Measurements from ENCODE around the gene SP9.

SP9 gene

DNA sequence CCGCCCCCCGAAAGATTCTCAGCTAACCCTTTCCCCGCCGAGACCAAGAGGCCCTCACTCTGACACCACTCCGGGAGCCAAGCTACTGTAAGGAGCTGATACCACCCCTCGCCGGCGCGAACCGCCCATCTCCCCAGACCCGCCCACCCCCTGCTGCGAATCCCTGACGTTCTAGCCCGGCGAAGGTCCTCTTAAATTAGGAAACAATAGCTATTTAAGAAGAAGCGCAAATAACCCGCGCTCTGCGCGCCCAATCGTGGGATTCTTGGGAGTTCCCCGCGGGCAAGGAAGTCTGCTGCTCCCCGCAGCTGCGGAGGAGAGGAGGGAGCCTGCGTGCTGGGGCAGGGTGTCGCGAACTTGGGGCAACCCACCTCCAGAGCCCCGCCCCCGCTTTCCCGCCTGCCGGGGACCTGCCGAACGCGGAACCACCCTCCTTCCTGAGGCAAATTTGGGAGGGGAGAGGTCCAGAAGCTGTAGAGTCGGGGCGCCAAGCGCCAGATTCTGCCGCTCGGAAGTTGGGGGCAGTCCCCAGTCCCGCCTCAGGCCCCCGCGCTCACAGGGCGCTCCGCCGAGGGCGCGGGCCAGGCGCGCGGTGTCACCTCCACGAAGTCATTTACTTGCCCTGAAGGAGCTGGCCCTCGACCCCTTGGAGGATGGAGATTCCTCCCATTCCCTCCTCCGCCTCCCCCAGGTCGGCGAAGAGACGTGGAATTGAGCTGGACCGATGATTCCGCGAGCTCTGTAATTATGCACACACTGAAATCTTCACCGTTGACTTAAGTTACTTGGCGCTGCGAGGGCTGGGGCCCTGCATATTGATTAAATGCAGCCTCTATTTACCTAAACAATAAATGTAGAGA lies 8.4 kb upstream of the SP9 start:
- H3K9ac ChIP-seq = no peak overlapping the region; a peak in 1 of 22 replicates
- peak overlapping the region; percentile 62 to 91 (median 77) for H3K4me2 ChIP-seq
- H3K36me3 ChIP-seq = no peaks in the 10 kb centered on the region
- H4K20me1 ChIP-seq = peaks cover 0 to 48% (median 29%) of the 10 kb centered on the region in 11 experiments; a peak in 14 of 22 replicates
- H3K4me3 ChIP-seq = peak overlapping the region; percentile 37 to 67 (median 54)
- peaks cover 13 to 36% (median 24%) of the 10 kb centered on the region in 11 experiments for H3K9me3 ChIP-seq (replicated peaks in 1 of 11)
- peaks cover 76 to 97% (median 86%) of the 10 kb centered on the region in 11 experiments for H3K27me3 ChIP-seq
- no peak for TF ChIP-seq Cebpa-rat (IDR thresholded peaks at IDR 0.05)
- no peak overlapping the region; a peak in 1 of 22 replicates for H3K27ac ChIP-seq
- peaks cover 0 to 18% (median 12%) of the 10 kb centered on the region in 10 experiments; a peak in 16 of 20 replicates for H3K4me1 ChIP-seq

DNA sequence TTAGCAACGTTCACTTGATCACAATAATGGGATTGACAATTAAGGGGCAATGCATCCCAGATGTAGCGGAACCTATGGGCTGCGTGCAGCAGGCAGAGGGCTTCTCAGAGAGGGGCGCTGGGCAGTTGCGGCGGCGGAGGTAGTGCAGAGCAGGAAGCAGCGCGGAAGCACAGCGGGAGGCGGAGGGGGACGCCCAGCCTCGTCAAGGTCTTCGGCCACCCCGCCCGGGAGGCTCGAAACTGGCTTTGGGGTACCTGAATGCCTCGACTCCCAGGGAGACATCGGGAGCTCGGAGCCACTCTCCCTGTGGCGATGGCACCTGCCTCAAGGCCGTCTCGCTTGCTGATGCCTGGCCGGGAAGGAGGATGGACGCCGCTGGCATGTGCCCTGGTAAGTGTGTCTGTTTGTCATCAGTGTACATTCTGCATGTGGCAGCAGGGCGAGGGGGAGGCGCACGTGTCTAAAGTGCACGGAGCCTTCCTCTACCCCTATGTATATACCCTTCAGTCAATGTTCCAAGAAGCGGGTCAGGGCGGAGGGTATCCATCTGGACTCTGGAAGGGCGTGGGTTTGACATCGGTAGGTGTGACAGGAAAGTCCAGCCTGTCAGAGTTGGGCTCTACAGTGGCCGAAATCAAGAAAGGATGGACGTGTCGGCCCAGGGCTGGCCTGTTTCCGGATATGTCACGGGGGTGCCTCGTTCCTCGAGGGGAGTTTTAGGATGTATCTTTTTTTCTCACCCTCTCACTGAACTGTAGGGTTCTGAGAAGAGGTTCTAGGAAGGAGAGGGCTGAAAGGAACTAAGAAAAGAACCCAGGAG lies 7.5 kb upstream of the SP9 start:
- Histone ChIP-seq H4K20me1 (peaks cover 0 to 56% (median 36%) of the 10 kb centered on the region in 11 experiments; a peak in 17 of 22 replicates), H3K9me3 (replicated peaks in 1 of 11) (peaks cover 13 to 36% (median 24%) of the 10 kb centered on the region in 11 experiments), H3K4me1 (peaks cover 0 to 18% (median 12%) of the 10 kb centered on the region in 10 experiments; a peak in 16 of 20 replicates), H3K4me3 (peak overlapping the region in 9 of 10 experiments; percentile 37 to 67 (median 55); a peak in 13 of 20 replicates), H3K9ac (no peak overlapping the region), H3K36me3 (no peaks in the 10 kb centered on the region), H3K27ac (no peak overlapping the region), H3K27me3 (peaks cover 84 to 100% (median 94%) of the 10 kb centered on the region in 11 experiments), H3K4me2 (peak overlapping the region; percentile 62 to 91 (median 77); a peak in 18 of 22 replicates)
- TF ChIP-seq Cebpa-rat (IDR thresholded peaks at IDR 0.05) = no peak

DNA sequence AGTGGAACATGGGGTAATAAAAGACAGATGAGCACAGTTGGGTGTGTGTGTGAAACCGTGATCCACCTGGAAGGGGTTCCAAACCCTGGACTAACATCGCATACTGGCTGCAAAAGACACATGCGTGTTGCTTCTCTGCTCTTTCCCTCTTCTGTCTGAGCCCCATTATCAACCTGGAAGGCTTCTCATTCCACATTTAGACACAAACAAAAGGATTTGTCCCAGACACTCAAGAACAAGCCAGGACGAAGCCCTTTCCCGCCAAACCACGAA lies 7.0 kb upstream of the SP9 start:
- Histone ChIP-seq H3K9me3 (replicated peaks in 1 of 11) (peaks cover 13 to 36% (median 24%) of the 10 kb centered on the region in 11 experiments), H3K36me3 (no peaks in the 10 kb centered on the region), H4K20me1 (peaks cover 0 to 62% (median 42%) of the 10 kb centered on the region in 11 experiments; a peak in 18 of 22 replicates), H3K9ac (no peak overlapping the region), H3K27ac (no peak overlapping the region), H3K4me2 (no peak overlapping the region), H3K4me1 (peaks cover 0 to 21% (median 12%) of the 10 kb centered on the region in 10 experiments; a peak in 16 of 20 replicates), H3K4me3 (0 out of 20 replicates have a peak overlapping the region, but pooled peaks of 1 of the 10 experiments have one; percentile 67), H3K27me3 (peaks cover 87 to 100% (median 98%) of the 10 kb centered on the region in 11 experiments)
- no peak for TF ChIP-seq Cebpa-rat (IDR thresholded peaks at IDR 0.05)

DNA sequence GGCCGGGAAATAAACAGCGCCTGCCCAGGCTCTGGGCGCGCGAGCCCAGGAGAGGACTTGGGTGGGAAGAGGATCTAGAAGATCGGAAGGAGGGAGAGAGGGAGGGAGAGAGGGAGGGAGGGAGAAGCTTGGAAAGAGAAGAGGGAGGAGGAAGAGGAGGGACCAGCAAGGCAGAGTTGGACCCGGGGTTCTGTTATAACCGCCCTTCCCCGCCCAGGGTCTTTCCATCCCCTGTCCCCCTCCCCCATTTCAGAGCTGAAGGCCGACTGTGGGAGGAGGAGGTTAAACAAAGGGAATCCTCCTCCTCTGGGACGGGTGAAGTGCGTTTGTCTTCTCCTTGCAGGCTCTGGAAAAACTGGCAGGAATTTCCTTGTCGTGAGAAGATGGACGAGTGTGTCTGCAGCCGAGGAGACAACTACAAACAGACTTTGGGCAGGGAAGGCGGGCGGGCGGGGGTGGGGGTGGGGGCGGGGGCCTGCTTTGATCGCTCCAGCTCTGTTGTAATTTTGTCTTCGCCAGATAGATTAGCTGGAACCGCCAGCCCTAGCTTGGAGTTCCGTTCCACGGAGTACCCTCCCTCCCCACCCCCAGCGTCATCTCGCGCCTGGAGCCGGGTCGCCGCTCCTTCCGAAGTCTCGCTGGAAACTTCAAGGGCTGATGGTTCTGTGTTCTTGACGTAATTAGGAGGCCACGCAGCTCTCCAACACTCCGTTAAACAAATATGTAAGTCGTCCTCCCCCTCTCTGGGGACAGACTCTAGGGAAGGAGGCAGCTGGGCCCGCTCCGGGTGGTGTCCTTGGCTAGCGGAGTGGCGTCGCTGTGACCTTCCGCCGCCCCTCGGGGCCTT lies 6.4 kb upstream of the SP9 start:
- Histone ChIP-seq H3K36me3 (no peaks in the 10 kb centered on the region), H3K27ac (no peak overlapping the region), H3K27me3 (peaks cover 91 to 100% (median 98%) of the 10 kb centered on the region in 11 experiments), H3K4me1 (peaks cover 0 to 25% (median 12%) of the 10 kb centered on the region in 10 experiments; a peak in 16 of 20 replicates), H3K4me3 (peak overlapping the region in 3 of 10 experiments; percentile 21 to 44 (median 35); a peak in 2 of 20 replicates), H3K4me2 (peak overlapping the region in 10 of 11 experiments; percentile 26 to 81 (median 42); a peak in 13 of 22 replicates), H3K9ac (no peak overlapping the region), H3K9me3 (replicated peaks in 1 of 11) (peaks cover 13 to 36% (median 24%) of the 10 kb centered on the region in 11 experiments), H4K20me1 (peaks cover 0 to 67% (median 47%) of the 10 kb centered on the region in 11 experiments; a peak in 19 of 22 replicates)
- TF ChIP-seq Cebpa-rat (IDR thresholded peaks at IDR 0.05) = no peak

DNA sequence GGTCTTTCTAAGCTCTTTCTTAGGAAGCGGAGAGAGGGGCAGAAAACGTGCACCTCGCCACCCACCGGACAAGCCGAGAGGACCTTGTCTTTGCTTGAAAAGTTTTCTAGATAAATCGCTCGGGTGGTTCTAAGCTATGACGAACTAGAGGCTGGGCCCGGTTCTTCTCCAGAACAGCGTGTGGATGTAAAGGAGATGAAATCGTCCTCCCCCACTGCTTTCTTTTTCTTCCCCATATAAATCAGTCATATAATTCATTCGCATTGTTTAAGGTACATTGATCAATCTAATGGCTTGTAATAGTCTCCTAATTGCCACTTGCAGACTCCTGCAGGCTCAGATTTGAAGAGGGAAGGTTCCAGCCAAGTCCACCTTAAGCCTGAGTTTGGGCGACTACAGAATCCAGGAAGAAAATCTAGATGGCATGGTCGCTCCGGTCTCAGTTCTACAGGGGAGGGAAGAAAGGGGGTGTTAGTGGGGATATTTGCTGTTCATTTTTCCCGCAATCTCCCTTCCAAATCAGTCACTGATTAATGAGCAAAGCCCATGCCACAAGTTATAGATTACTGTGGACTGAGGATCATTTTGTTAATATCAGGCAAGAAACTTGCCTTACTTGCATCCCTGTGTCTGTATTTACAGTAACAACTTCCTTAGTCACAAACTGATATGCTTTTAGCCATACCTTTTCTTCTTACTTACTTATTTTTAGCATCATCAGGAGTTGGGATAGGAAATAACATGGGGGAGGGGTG lies 5.6 kb upstream of the SP9 start:
- Histone ChIP-seq H3K4me3 (peak overlapping the region in 3 of 10 experiments; percentile 21 to 44 (median 35); a peak in 2 of 20 replicates), H4K20me1 (peaks cover 0 to 76% (median 55%) of the 10 kb centered on the region in 11 experiments; a peak in 20 of 22 replicates), H3K36me3 (no peaks in the 10 kb centered on the region), H3K4me1 (peaks cover 0 to 31% (median 14%) of the 10 kb centered on the region in 10 experiments; a peak in 16 of 20 replicates), H3K27ac (no peak overlapping the region), H3K4me2 (peak overlapping the region in 10 of 11 experiments; percentile 26 to 81 (median 42); a peak in 13 of 22 replicates), H3K27me3 (peaks cover 99 to 100% (median 100%) of the 10 kb centered on the region in 11 experiments), H3K9ac (no peak overlapping the region), H3K9me3 (replicated peaks in 1 of 11) (peaks cover 13 to 36% (median 24%) of the 10 kb centered on the region in 11 experiments)
- TF ChIP-seq Cebpa-rat (IDR thresholded peaks at IDR 0.05) = no peak

DNA sequence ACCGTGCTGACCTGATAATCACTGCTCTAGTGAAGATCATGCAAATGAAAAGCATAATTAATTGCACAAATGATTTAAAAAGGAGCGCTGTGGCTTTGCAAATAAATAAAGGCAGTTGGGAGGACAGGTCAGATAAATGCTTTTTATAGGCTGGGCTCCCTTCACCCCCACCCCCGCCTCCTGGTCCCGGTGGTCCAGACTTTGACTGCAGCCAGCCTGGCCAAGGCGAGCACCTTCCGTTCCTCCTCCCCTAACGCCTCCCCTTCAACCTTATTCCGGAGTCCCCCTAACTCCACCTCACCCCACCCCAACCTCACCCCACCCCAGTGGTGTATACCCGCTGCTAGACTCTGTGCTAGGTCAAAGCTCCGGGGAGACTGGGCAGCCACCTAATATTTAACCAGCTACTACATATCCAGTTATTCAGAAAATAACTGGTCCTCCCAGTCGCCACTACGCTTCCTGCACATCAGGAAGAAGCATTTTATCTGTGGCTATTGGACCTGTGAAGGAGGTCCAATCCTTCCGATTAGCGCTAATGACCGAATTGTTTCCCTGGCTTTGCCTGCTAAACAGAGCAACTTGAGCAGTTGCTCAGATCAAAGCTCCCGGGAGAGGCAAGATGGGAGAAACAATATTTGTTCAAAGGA lies 3.7 kb upstream of the SP9 start:
- H3K36me3 ChIP-seq = no peaks in the 10 kb centered on the region
- H3K9me3 ChIP-seq (replicated peaks in 1 of 11) = peaks cover 12 to 41% (median 21%) of the 10 kb centered on the region in 11 experiments
- no peak for TF ChIP-seq Cebpa-rat (IDR thresholded peaks at IDR 0.05)
- peaks cover 0 to 94% (median 73%) of the 10 kb centered on the region in 11 experiments; a peak in 20 of 22 replicates for H4K20me1 ChIP-seq
- H3K27me3 ChIP-seq = peaks cover 99 to 100% (median 100%) of the 10 kb centered on the region in 11 experiments
- no peak overlapping the region for H3K4me3 ChIP-seq
- peaks cover under 1 to 36% (median 16%) of the 10 kb centered on the region in 10 experiments; a peak in 19 of 20 replicates for H3K4me1 ChIP-seq
- no peak overlapping the region for H3K9ac ChIP-seq
- H3K4me2 ChIP-seq = no peak overlapping the region
- no peak overlapping the region for H3K27ac ChIP-seq

DNA sequence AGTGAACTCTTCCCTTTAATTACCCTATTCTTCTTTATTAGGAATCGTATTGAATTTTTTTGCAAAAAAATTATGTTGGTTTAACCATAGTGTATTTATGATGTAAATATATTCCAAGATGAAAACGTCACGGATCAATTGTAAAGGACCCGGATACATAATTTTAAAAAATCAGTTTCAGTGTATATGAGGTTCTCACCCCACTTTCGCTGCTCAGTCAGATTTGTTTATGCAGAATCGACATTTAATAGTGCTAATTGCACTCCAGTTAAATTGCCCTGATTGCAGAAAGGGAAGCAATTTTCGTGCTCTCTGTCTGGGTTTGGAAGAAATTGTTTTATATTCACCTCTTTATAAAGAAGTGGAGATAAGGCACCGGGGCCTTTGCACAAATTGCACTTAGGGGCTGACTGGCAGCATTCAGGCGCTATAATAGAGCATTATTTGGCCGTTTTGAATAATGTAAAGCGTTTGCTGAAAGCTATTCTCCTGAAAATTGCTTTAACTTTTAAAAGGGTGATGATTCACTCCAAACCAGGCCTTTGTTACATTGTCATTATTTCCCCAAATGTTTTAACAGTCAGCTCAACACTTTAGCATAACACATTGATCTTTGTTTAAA lies 3.0 kb upstream of the SP9 start:
- H3K27me3 ChIP-seq = peaks cover 99 to 100% (median 100%) of the 10 kb centered on the region in 11 experiments
- H3K4me2 ChIP-seq = no peak overlapping the region; a peak in 1 of 22 replicates

More for the DNA sequence above, 3.0 kb upstream of the SP9 start:
- no peaks in the 10 kb centered on the region for H3K36me3 ChIP-seq
- no peak for TF ChIP-seq Cebpa-rat (IDR thresholded peaks at IDR 0.05)
- H3K9me3 ChIP-seq (replicated peaks in 1 of 11) = peaks cover 6 to 38% (median 19%) of the 10 kb centered on the region in 11 experiments
- peaks cover 7 to 38% (median 17%) of the 10 kb centered on the region in 10 experiments for H3K4me1 ChIP-seq
- H4K20me1 ChIP-seq = peaks cover 0 to 95% (median 75%) of the 10 kb centered on the region in 11 experiments; a peak in 20 of 22 replicates
- no peak overlapping the region for H3K9ac ChIP-seq
- H3K4me3 ChIP-seq = no peak overlapping the region
- no peak overlapping the region for H3K27ac ChIP-seq
